HepG2 (cell line): ENCODE results near the gene KRTAP5-1. TPM values are rescaled to one million over a fixed set of nuclear protein-coding genes. Genes with fewer than 3 reads are reported as not detected.
A peak's percentile ranks its signal among the peaks of the same experiment; 100 is the strongest.

Experiments used
- ARID4A ChIP-seq: sonication (generic); formaldehyde crosslinking; IDR thresholded peaks from 2 replicates; pipeline ENCODE4 v1.5.0; 2020; ENCODE audit warnings: mild to moderate bottlenecking, missing genetic modification reagents, borderline replicate concordance
- HES4 ChIP-seq: sonication (generic); formaldehyde crosslinking; IDR thresholded peaks from 2 replicates; pipeline ENCODE4 v1.9.0; 2021; ENCODE audit warnings: mild to moderate bottlenecking, missing genetic modification reagents, borderline replicate concordance
- NCOR1 ChIP-seq: fragments of 200-600 bp; sonication (generic); IDR thresholded peaks from 2 replicates; pipeline ENCODE4 v1.7.0; 2017; ENCODE audit warnings: antibody characterized with exemption, low read length, borderline replicate concordance
- NR3C1 ChIP-seq: sonication (generic); formaldehyde crosslinking; IDR thresholded peaks from 2 replicates; pipeline ENCODE4 v1.4.0; 2020; ENCODE audit warnings: missing genetic modification reagents
- SNAPC2 ChIP-seq: sonication (generic); formaldehyde crosslinking; IDR thresholded peaks from 2 replicates; pipeline ENCODE4 v1.8.1; 2022; ENCODE audit warnings: mild to moderate bottlenecking, missing genetic modification reagents
- ZNF333 ChIP-seq: sonication (generic); formaldehyde crosslinking; IDR thresholded peaks from 2 replicates; pipeline ENCODE4 v1.4.0; 2020; ENCODE audit warnings: mild to moderate bottlenecking, missing genetic modification reagents, borderline replicate concordance
- ZNF574 ChIP-seq: sonication (generic); formaldehyde crosslinking; IDR thresholded peaks from 2 replicates; pipeline ENCODE4 v1.4.0; 2020; ENCODE audit warnings: missing genetic modification reagents
- polyA plus RNA-seq, 8 experiments: library from polyadenylated mRNA; depleted of rRNA in 3 of 8; stranded (reverse) in 7 of 8; unstranded in 1 of 8; fragments of >200 nt; fragmentation: Illumina TruSeq in 4 of 8; extraction: Trizol in 4 of 8; gene quantifications; 2 replicates each; pipeline versions ENCODE4 v1.2.1 to v1.2.3, GENCODE V29; 2011 to 2016; ENCODE audit warnings: low read depth in 4 of 8, missing spikeins in 1 of 8, mixed read lengths in 1 of 8; ENCODE audit not compliant: insufficient read depth in 1 of 8
- total RNA-seq, 5 experiments: library from RNA; depleted of rRNA; stranded (reverse); fragments of >200 nt; fragmentation: Illumina TruSeq; extraction: Trizol; gene quantifications; 2 replicates each; pipeline ENCODE4 v1.2.3, GENCODE V29; 2016; ENCODE audit warnings: low read depth in 1 of 5
- TF ChIP-seq, protein P1 (sequence below): sonication (generic); formaldehyde crosslinking; conservative IDR thresholded peaks from 2 replicates; pipeline ENCODE4 v1.5.0; 2020; ENCODE audit warnings: missing genetic modification reagents

KRTAP5-1 gene
- total and polyA plus RNA-seq, 2 of the 13 experiments (the other 11 are each of a cell fraction or from before 2014, with no cell fraction given) = not detected

DNA sequence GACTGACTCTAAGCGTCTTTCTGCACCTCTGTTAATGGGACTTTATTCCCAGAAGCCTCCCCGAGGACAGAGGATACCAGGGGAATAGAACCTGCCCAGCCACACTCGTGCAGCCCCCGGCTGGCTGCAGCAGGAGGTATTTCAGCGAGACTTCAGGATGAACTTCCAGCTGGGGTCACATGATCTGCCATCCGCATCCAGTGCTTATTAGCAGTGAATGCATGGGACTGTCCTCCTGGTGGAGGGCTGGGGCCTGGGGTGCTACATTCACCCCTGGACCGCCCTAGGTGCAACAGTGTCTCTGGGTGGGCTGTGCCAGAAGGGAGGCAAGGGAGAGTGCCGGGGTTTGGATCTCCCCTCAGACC, 14.6 kb downstream of the KRTAP5-1 start (continued):
- TF ChIP-seq NCOR1 = 0 out of 2 replicates have a peak, but pooled peaks have one; percentile 18
- 0 out of 2 replicates have a peak, but pooled peaks have one; percentile 22 for TF ChIP-seq SNAPC2 (CRISPR knock-in tag)
- TF ChIP-seq HES4 = peak; percentile 27; the same call in 1 of the 2 replicates
- TF ChIP-seq, protein P1, sequence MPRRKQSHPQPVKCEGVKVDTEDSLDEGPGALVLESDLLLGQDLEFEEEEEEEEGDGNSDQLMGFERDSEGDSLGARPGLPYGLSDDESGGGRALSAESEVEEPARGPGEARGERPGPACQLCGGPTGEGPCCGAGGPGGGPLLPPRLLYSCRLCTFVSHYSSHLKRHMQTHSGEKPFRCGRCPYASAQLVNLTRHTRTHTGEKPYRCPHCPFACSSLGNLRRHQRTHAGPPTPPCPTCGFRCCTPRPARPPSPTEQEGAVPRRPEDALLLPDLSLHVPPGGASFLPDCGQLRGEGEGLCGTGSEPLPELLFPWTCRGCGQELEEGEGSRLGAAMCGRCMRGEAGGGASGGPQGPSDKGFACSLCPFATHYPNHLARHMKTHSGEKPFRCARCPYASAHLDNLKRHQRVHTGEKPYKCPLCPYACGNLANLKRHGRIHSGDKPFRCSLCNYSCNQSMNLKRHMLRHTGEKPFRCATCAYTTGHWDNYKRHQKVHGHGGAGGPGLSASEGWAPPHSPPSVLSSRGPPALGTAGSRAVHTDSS (CRISPR knock-in tag) = no peak
- 0 out of 2 replicates have a peak, but pooled peaks have one; percentile 13 for TF ChIP-seq ARID4A (CRISPR knock-in tag)
- no peak for TF ChIP-seq NR3C1
- 0 out of 2 replicates have a peak, but pooled peaks have one; percentile 3 for TF ChIP-seq ZNF333 (CRISPR knock-in tag)
- no peak for TF ChIP-seq ZNF574 (CRISPR knock-in tag)
